Measurements from ENCODE around the gene GPR18. TPM values are rescaled to one million over a fixed set of nuclear protein-coding genes. Genes with fewer than 3 reads are reported as not detected.

Gene GPR18
- total RNA-seq, 1 experiment from 2014 or later: not detected

DNA sequence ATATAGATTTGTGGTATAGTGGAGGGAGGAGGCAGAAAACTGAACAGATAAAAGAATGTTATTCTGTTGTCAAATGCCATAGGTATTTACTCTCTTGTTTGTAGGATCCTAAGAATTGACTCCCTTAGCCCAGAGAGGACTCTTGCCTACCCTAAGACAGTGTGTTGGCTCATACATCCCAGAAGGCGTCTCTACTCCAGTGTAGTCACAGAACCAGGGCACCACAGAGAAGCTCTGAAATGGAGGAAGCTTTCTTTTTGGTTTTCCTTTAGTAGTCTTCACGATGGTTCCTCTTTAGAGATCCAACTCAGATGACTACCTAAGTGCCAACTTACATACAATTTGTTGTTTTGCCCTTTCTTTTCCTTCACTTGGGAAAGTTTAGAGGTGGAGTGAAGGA lies 35.0 kb upstream of the GPR18 start:
- H3F3A ChIP-seq (ENCODE audit: insufficient read depth, low read depth): peaks cover 6% of the 10 kb centered on the region
- intact Hi-C loops (cut with micrococcal nuclease; ENCODE audit: unreplicated experiment): no loop called here
- no TSS peak for BruUV-seq (replicated peaks)
- ChIA-PET CTCF (no interaction called here), POLR2A (ENCODE audit: unreplicated experiment) (no interaction called here)
- no peaks in the 10 kb centered on the region for H3K9me3 ChIP-seq (ENCODE audit: insufficient read depth, low read depth)
- no peak overlapping the region for H3K4me2 ChIP-seq
- no peaks in the 10 kb centered on the region for H3K27me3 ChIP-seq (ENCODE audit: insufficient read depth, low read depth)
- no peaks in the 10 kb centered on the region for H3K9me2 ChIP-seq (ENCODE audit: insufficient read depth)
- peaks cover 15% of the 10 kb centered on the region; the same call in 1 of the 2 replicates for H3K36me3 ChIP-seq (ENCODE audit: low read depth)
- TF ChIP-seq, protein P1, sequence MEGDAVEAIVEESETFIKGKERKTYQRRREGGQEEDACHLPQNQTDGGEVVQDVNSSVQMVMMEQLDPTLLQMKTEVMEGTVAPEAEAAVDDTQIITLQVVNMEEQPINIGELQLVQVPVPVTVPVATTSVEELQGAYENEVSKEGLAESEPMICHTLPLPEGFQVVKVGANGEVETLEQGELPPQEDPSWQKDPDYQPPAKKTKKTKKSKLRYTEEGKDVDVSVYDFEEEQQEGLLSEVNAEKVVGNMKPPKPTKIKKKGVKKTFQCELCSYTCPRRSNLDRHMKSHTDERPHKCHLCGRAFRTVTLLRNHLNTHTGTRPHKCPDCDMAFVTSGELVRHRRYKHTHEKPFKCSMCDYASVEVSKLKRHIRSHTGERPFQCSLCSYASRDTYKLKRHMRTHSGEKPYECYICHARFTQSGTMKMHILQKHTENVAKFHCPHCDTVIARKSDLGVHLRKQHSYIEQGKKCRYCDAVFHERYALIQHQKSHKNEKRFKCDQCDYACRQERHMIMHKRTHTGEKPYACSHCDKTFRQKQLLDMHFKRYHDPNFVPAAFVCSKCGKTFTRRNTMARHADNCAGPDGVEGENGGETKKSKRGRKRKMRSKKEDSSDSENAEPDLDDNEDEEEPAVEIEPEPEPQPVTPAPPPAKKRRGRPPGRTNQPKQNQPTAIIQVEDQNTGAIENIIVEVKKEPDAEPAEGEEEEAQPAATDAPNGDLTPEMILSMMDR (conservative IDR thresholded peaks at IDR 0.05): no peak
- TF ChIP-seq EZH2 (IDR thresholded peaks at IDR 0.05; ENCODE audit: low read depth): no peak
- H3K79me2 ChIP-seq (ENCODE audit: low read depth): peaks cover 19% of the 10 kb centered on the region
- no peak overlapping the region for H3K27ac ChIP-seq
- peaks cover 22% of the 10 kb centered on the region; the same call in 1 of the 2 replicates for H4K20me1 ChIP-seq (ENCODE audit: insufficient read depth)
- 0 out of 2 replicates have a peak, but pooled peaks cover 6% of the 10 kb centered on the region for H3K4me1 ChIP-seq (replicated peaks; ENCODE audit: insufficient read depth)
- H2AFZ ChIP-seq: no peak overlapping the region
- no peak for DNase-seq
- H3K4me3 ChIP-seq: no peak overlapping the region

DNA sequence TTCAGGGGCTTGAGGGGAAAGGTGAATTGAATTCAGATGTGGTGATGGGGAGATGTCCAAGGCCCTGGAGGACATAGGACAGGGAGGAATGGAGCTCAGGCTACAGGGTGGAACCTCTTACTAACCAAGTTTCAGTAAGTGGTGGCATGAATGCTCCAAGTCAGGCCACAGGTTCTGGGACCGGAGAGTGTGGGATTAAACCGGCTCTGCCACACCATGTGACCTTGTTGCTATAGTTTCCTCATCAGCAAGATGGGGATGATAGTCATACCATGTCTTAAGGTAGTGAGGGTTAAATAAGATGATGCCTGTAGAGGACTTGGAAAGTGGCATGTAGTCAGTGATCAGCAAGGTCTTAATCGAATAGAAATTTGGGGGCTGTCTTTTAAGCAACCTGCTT lies 32.7 kb upstream of the GPR18 start:
- Histone ChIP-seq H3K36me3 (ENCODE audit: low read depth) (peaks cover 8% of the 10 kb centered on the region), H3K4me1 (replicated peaks; ENCODE audit: insufficient read depth) (0 out of 2 replicates have a peak, but pooled peaks cover 6% of the 10 kb centered on the region), H3K4me2 (no peak overlapping the region), H2AFZ (no peak overlapping the region), H3K27ac (no peak overlapping the region), H3K4me3 (no peak overlapping the region), H3K9me3 (ENCODE audit: insufficient read depth, low read depth) (no peaks in the 10 kb centered on the region), H3F3A (ENCODE audit: insufficient read depth, low read depth) (peaks cover 6% of the 10 kb centered on the region), H3K79me2 (ENCODE audit: low read depth) (peaks cover 27% of the 10 kb centered on the region), H3K9me2 (ENCODE audit: insufficient read depth) (no peaks in the 10 kb centered on the region), H4K20me1 (ENCODE audit: insufficient read depth) (peaks cover 22% of the 10 kb centered on the region; the same call in 1 of the 2 replicates), H3K27me3 (ENCODE audit: insufficient read depth, low read depth) (no peaks in the 10 kb centered on the region)
- no peak for DNase-seq
- CTCF ChIA-PET: no interaction called here
- intact Hi-C loops (cut with micrococcal nuclease; ENCODE audit: unreplicated experiment): no loop called here
- no peak for TF ChIP-seq EZH2 (IDR thresholded peaks at IDR 0.05; ENCODE audit: low read depth)
- TF ChIP-seq, protein P1 (conservative IDR thresholded peaks at IDR 0.05): no peak
- POLR2A ChIA-PET (ENCODE audit: unreplicated experiment): no interaction called here
- no TSS peak for BruUV-seq (replicated peaks)

GRCh38 chr13:99289674-99290337 lies 31.6 kb upstream of the GPR18 start:
- no peak overlapping the region for H3K4me3 ChIP-seq
- no peak overlapping the region for H3K4me2 ChIP-seq
- TF ChIP-seq EZH2 (IDR thresholded peaks at IDR 0.05; ENCODE audit: low read depth): no peak
- TF ChIP-seq, protein P1 (conservative IDR thresholded peaks at IDR 0.05): no peak
- peaks cover 14% of the 10 kb centered on the region; the same call in 1 of the 2 replicates for H4K20me1 ChIP-seq (ENCODE audit: insufficient read depth)
- no peaks in the 10 kb centered on the region for H3K9me2 ChIP-seq (ENCODE audit: insufficient read depth)
- H3K36me3 ChIP-seq (ENCODE audit: low read depth): no peaks in the 10 kb centered on the region; the same call in 1 of the 2 replicates
- 0 out of 2 replicates have a peak, but pooled peaks cover 6% of the 10 kb centered on the region for H3K4me1 ChIP-seq (replicated peaks; ENCODE audit: insufficient read depth)
- no TSS peak for BruUV-seq (replicated peaks)
- peaks cover 27% of the 10 kb centered on the region for H3K79me2 ChIP-seq (ENCODE audit: low read depth)
- intact Hi-C loops (cut with micrococcal nuclease; ENCODE audit: unreplicated experiment): no loop called here
- no peak overlapping the region for H2AFZ ChIP-seq
- peaks cover 7% of the 10 kb centered on the region for H3F3A ChIP-seq (ENCODE audit: insufficient read depth, low read depth)
- no peak overlapping the region for H3K27ac ChIP-seq
- ChIA-PET CTCF (interaction anchor here (0.7 kb wide), 1 partner anchor 22 kb away, joined by 11 read pairs; no protein-coding TSS in a partner anchor), POLR2A (ENCODE audit: unreplicated experiment) (no interaction called here)
- H3K9me3 ChIP-seq (ENCODE audit: insufficient read depth, low read depth): no peaks in the 10 kb centered on the region
- no peak for DNase-seq
- H3K27me3 ChIP-seq (ENCODE audit: insufficient read depth, low read depth): no peaks in the 10 kb centered on the region

Measured in PC-9 (cell line).